Activated CD4-positive, alpha-beta T cell treated with anti-CD3 and anti-CD28 coated beads, Interleukin-2, amount 50 U/mL, for 16 hours (primary cell): ENCODE results near the gene C2CD4D.
"Not testable (repeated sequence)": the region's sequence is repeated elsewhere in the genome, so short reads cannot be mapped to it uniquely, and the experiment has no call there.

Experiments
- DNase-seq: peaks from one replicate; pipeline ENCODE4 v3.0.0-alpha.2; 2020

Gene C2CD4D

GRCh38 chr1:151839457-151840403 lies at the start of gene C2CD4D:
TSS of gene C2CD4D (minus strand) at chr1:151839820. CDS start at chr1:151838989, 831 bp downstream.
- peak; percentile 87 for DNase-seq

- DNase-seq, result peak; percentile 25
These were observed 49.5 kb upstream of the C2CD4D start for GRCh38 chr1:151888972-151889570.

- DNase-seq, result no peak
These were observed 47.4 kb upstream of the C2CD4D start for GRCh38 chr1:151887028-151887427.

- DNase-seq, result no peak
These were observed 45.9 kb upstream of the C2CD4D start for GRCh38 chr1:151885479-151885878.

- not testable (repeated sequence) for DNase-seq
These were observed 45.3 kb upstream of the C2CD4D start for GRCh38 chr1:151884879-151885278.

GRCh38 chr1:151884445-151884844 lies 44.8 kb upstream of the C2CD4D start:
- DNase-seq, result not testable (repeated sequence)

GRCh38 chr1:151883898-151884297 lies 44.3 kb upstream of the C2CD4D start:
- DNase-seq, result not testable (repeated sequence)

- not testable (repeated sequence) for DNase-seq
These were observed 43.3 kb upstream of the C2CD4D start for GRCh38 chr1:151882918-151883317.

GRCh38 chr1:151882466-151882865 lies 42.8 kb upstream of the C2CD4D start:
- DNase-seq, result no peak

- DNase-seq, result no peak
These were observed 41.9 kb upstream of the C2CD4D start for GRCh38 chr1:151881479-151881878.

- no peak for DNase-seq
These were observed 35.9 kb upstream of the C2CD4D start for GRCh38 chr1:151875419-151876097.

- not testable (repeated sequence) for DNase-seq
These were observed 33.2 kb upstream of the C2CD4D start for GRCh38 chr1:151872776-151873175.

GRCh38 chr1:151871284-151872030 lies 31.8 kb upstream of the C2CD4D start:
- no peak for DNase-seq

GRCh38 chr1:151868486-151868885 lies 28.9 kb upstream of the C2CD4D start:
- DNase-seq, result no peak

- DNase-seq, result peak; percentile 14
These were observed 28.3 kb upstream of the C2CD4D start for GRCh38 chr1:151867765-151868411.

- no peak for DNase-seq
These were observed 27.7 kb upstream of the C2CD4D start for GRCh38 chr1:151867321-151867720.

GRCh38 chr1:151864411-151864810 lies 24.8 kb upstream of the C2CD4D start:
- no peak for DNase-seq

- DNase-seq, result no peak
These were observed 23.0 kb upstream of the C2CD4D start for GRCh38 chr1:151862604-151863003.

GRCh38 chr1:151860504-151861187 lies 21.0 kb upstream of the C2CD4D start:
- no peak for DNase-seq

- DNase-seq, result no peak
These were observed 20.3 kb upstream of the C2CD4D start for GRCh38 chr1:151859891-151860293.

GRCh38 chr1:151858886-151859665 lies 19.5 kb upstream of the C2CD4D start:
- DNase-seq, result no peak
